IMR-90 (cell line): ENCODE measurements around the gene FCHO1. TPM values are rescaled to one million over a fixed set of nuclear protein-coding genes. Genes with fewer than 3 reads are reported as not detected.

Source experiments
- ATAC-seq: fragments of 200-7000 bp; cut with Tn5 transposase; 2 replicates; pipeline ENCODE4 v1.9.1; 2020; ENCODE audit warnings: low read depth, mild to moderate bottlenecking, moderate library complexity
- BruUV-seq: library from RNA; stranded (reverse); fragments of 400-500 nt; replicated peaks from 2 replicates; lab custom pipeline; 2021; lab: Mats Ljungman, UMichigan
- CTCF ChIA-PET: fragments of 300-600 bp; formaldehyde crosslinking; extraction: SDS; loops from one replicate; lab custom pipeline; 2021; ENCODE audit warnings: antibody characterized with exemption; lab: Yijun Ruan, JAX
- POLR2A ChIA-PET: fragments of 300-600 bp; sonication (Branson Sonifier 250); formaldehyde crosslinking; loops from one replicate; lab custom pipeline; 2022; ENCODE audit warnings: antibody characterized with exemption; ENCODE audit not compliant: unreplicated experiment; lab: Charles Lee
- DNase-seq: peaks from one replicate; pipeline ENCODE4 v3.0.0; 2013
- H2AFZ ChIP-seq: replicated peaks from 2 replicates; pipeline ENCODE3; 2013; ENCODE audit warnings: low read length, mild to moderate bottlenecking; ENCODE audit not compliant: poor library complexity
- H2AK5ac ChIP-seq: 2 replicates; pipeline ENCODE4 v1.6.1; 2013; ENCODE audit warnings: low read depth, low read length, inconsistent platforms
- H2AK9ac ChIP-seq: replicated peaks from 2 replicates; pipeline ENCODE3; 2013; ENCODE audit warnings: mild to moderate bottlenecking, low read depth, low read length, moderate library complexity; ENCODE audit not compliant: poor library complexity
- H2BK120ac ChIP-seq: 2 replicates; pipeline ENCODE4 v1.6.1; 2013; ENCODE audit warnings: low read depth, low read length, inconsistent platforms
- H2BK15ac ChIP-seq: 3 replicates; pipeline ENCODE4 v1.6.1; 2013; ENCODE audit warnings: low read depth, low read length, inconsistent platforms
- H2BK20ac ChIP-seq: 2 replicates; pipeline ENCODE4 v1.6.1; 2013; ENCODE audit warnings: low read depth, mild to moderate bottlenecking, inconsistent platforms, low read length, moderate library complexity
- H2BK5ac ChIP-seq: 2 replicates; pipeline ENCODE4 v1.6.1; 2013; ENCODE audit warnings: mild to moderate bottlenecking, low read depth, low read length, inconsistent platforms; ENCODE audit not compliant: poor library complexity, severe bottlenecking
- H3K14ac ChIP-seq: replicated peaks from 2 replicates; pipeline ENCODE4 v1.6.1; 2013; ENCODE audit warnings: low read depth, low read length, inconsistent platforms
- H3K18ac ChIP-seq: 2 replicates; pipeline ENCODE4 v1.6.1; 2013; ENCODE audit warnings: low read depth, low read length, control low read depth
- H3K23ac ChIP-seq: 2 replicates; pipeline ENCODE4 v1.6.1; 2013; ENCODE audit warnings: low read depth, low read length, inconsistent platforms
- H3K27ac ChIP-seq: 2 replicates; pipeline ENCODE4 v1.5.1; 2013; ENCODE audit warnings: mild to moderate bottlenecking, control low read depth, low read length; ENCODE audit not compliant: insufficient read depth
- H3K27me3 ChIP-seq: 2 replicates; pipeline ENCODE4 v1.6.1; 2013; ENCODE audit warnings: low read length; ENCODE audit not compliant: control insufficient read depth, insufficient read depth
- H3K36me3 ChIP-seq: 2 replicates; pipeline ENCODE4 v1.6.1; 2013; ENCODE audit warnings: low read length, mixed read lengths; ENCODE audit not compliant: control insufficient read depth, insufficient read depth
- H3K4ac ChIP-seq: 2 replicates; pipeline ENCODE4 v1.6.1; 2013; ENCODE audit warnings: low read depth, low read length, inconsistent platforms
- H3K4me1 ChIP-seq: 2 replicates; pipeline ENCODE4 v1.6.1; 2013; ENCODE audit warnings: low read length, mixed read lengths; ENCODE audit not compliant: control insufficient read depth, insufficient read depth
- H3K4me2 ChIP-seq: 2 replicates; pipeline ENCODE4 v1.6.1; 2013; ENCODE audit warnings: low read depth, mild to moderate bottlenecking, control low read depth, low read length, moderate library complexity
- H3K4me3 ChIP-seq: 2 replicates; pipeline ENCODE4 v1.5.1; 2013; ENCODE audit warnings: low read depth, mild to moderate bottlenecking, control low read depth, low read length, moderate library complexity; ENCODE audit not compliant: insufficient read depth
- H3K56ac ChIP-seq: 2 replicates; pipeline ENCODE4 v1.6.1; 2013; ENCODE audit warnings: low read length, inconsistent platforms; ENCODE audit not compliant: insufficient read depth; ENCODE audit errors: extremely low read depth
- H3K79me1 ChIP-seq, 2 experiments: 2 replicates each; pipeline ENCODE4 v1.6.1; 2013; ENCODE audit warnings: low read length in 2 of 2, inconsistent platforms in 1 of 2, low read depth in 1 of 2
- H3K9ac ChIP-seq: 2 replicates; pipeline ENCODE4 v1.6.1; 2013; ENCODE audit warnings: low read depth, low read length, control low read depth
- H3K9me1 ChIP-seq: 2 replicates; pipeline ENCODE4 v1.6.1; 2013; ENCODE audit warnings: low read length, inconsistent platforms; ENCODE audit not compliant: insufficient read depth
- H3K9me3 ChIP-seq: 2 replicates; pipeline ENCODE4 v1.6.1; 2013; ENCODE audit warnings: low read length; ENCODE audit not compliant: control insufficient read depth, insufficient read depth
- H4K20me1 ChIP-seq: 2 replicates; pipeline ENCODE4 v1.6.1; 2013; ENCODE audit warnings: low read length, inconsistent platforms; ENCODE audit not compliant: insufficient read depth
- H4K5ac ChIP-seq: 2 replicates; pipeline ENCODE4 v1.6.1; 2013; ENCODE audit warnings: mild to moderate bottlenecking, low read depth, low read length, control low read depth
- H4K8ac ChIP-seq, 2 experiments: 2 replicates each; pipeline ENCODE4 v1.6.1; 2013; ENCODE audit warnings: low read depth in 2 of 2, low read length in 2 of 2, control low read depth in 1 of 2, inconsistent platforms in 1 of 2
- H4K91ac ChIP-seq: 2 replicates; pipeline ENCODE4 v1.6.1; 2013; ENCODE audit warnings: low read depth, low read length, inconsistent platforms; ENCODE audit not compliant: insufficient read depth
- BHLHE40 ChIP-seq: fragments of 150-350 bp; IDR thresholded peaks from 2 replicates; pipeline ENCODE4 v1.6.1; 2016; ENCODE audit warnings: mild to moderate bottlenecking, low read depth, low read length
- CEBPB ChIP-seq: IDR thresholded peaks from 2 replicates; pipeline ENCODE4 v1.6.1; 2012; ENCODE audit warnings: low read depth, low read length, improper control_type of control experiment
- CHD1 ChIP-seq: IDR thresholded peaks from 2 replicates; pipeline ENCODE4 v1.6.1; 2012; ENCODE audit warnings: low read depth, low read length, improper control_type of control experiment
- CTCF ChIP-seq: conservative IDR thresholded peaks from 2 replicates; pipeline ENCODE4 v1.5.1; 2012; ENCODE audit warnings: mild to moderate bottlenecking, low read depth, low read length, improper control_type of control experiment
- ELK1 ChIP-seq: fragments of 150-350 bp; IDR thresholded peaks from 2 replicates; pipeline ENCODE4 v1.6.1; 2016; ENCODE audit warnings: low read depth, mild to moderate bottlenecking, low read length, moderate library complexity, borderline replicate concordance
- MAFK ChIP-seq: IDR thresholded peaks from 2 replicates; pipeline ENCODE4 v1.6.1; 2012; ENCODE audit warnings: low read depth, low read length, improper control_type of control experiment
- MAZ ChIP-seq: IDR thresholded peaks from 2 replicates; pipeline ENCODE4 v1.6.1; 2012; ENCODE audit warnings: low read depth, mild to moderate bottlenecking, low read length, improper control_type of control experiment, moderate library complexity, borderline replicate concordance
- MXI1 ChIP-seq: IDR thresholded peaks from 2 replicates; pipeline ENCODE4 v1.6.1; 2012; ENCODE audit warnings: low read depth, mild to moderate bottlenecking, low read length, moderate library complexity, borderline replicate concordance
- NFE2L2 ChIP-seq: fragments of 150-350 bp; IDR thresholded peaks from 2 replicates; pipeline ENCODE4 v1.6.1; 2016; ENCODE audit warnings: low read depth, mild to moderate bottlenecking, low read length
- POLR2A ChIP-seq: IDR thresholded peaks from 2 replicates; pipeline ENCODE4 v1.6.1; 2012; ENCODE audit warnings: mild to moderate bottlenecking, low read depth, low read length
- RAD21 ChIP-seq: IDR thresholded peaks from 2 replicates; pipeline ENCODE4 v1.6.1; 2012; ENCODE audit warnings: low read length, improper control_type of control experiment
- RCOR1 ChIP-seq: IDR thresholded peaks from 2 replicates; pipeline ENCODE4 v1.6.1; 2012; ENCODE audit warnings: mild to moderate bottlenecking, low read length, improper control_type of control experiment; ENCODE audit not compliant: insufficient replicate concordance
- RFX5 ChIP-seq: IDR thresholded peaks from 2 replicates; pipeline ENCODE4 v1.8.0; 2012; ENCODE audit warnings: low read depth, mild to moderate bottlenecking, low read length, moderate library complexity
- SMC3 ChIP-seq: fragments of 150-350 bp; IDR thresholded peaks from 2 replicates; pipeline ENCODE4 v1.6.1; 2016; ENCODE audit warnings: low read depth, mild to moderate bottlenecking, antibody characterized with exemption, low read length, moderate library complexity
- USF2 ChIP-seq: fragments of 150-350 bp; IDR thresholded peaks from 2 replicates; pipeline ENCODE4 v1.6.1; 2017; ENCODE audit warnings: mild to moderate bottlenecking, antibody characterized with exemption, low read length, low read depth
- WGBS, 2 experiments: methylation state at CpG; one replicate each; pipeline versions ENCODE4 v1.1.5 to v1.1.7; 2013; ENCODE audit warnings: missing lambda C conversion rate in 2 of 2; ENCODE audit not compliant: insufficient read length in 1 of 2; ENCODE audit errors: extremely low coverage in 2 of 2; 5-methylcytosine and 5-hydroxymethylcytosine counted together
- dilution Hi-C: fragments of 300-500 bp; cut with HindIII; formaldehyde crosslinking; loops from one replicate; pipeline ENCODE4 v1.14.3; 2018; ENCODE audit warnings: low sequenced_read_pairs; ENCODE audit not compliant: unreplicated experiment
- in situ Hi-C: fragments of 300-500 bp; cut with MboI; formaldehyde crosslinking; loops from 3 replicates; pipeline ENCODE4 v1.14.3; 2019; ENCODE audit warnings: low sequenced_read_pairs, inconsistent platforms, mixed read lengths
- intact Hi-C: fragments of 100-400 bp; cut with micrococcal nuclease; formaldehyde crosslinking; loops from 2 replicates; pipeline ENCODE4 v1.10.0; 2022
- polyA plus RNA-seq, 3 experiments: library from polyadenylated mRNA; depleted of rRNA; stranded (reverse); fragments of >200 nt; gene quantifications; 2 replicates each; pipeline ENCODE4 v1.2.3, GENCODE V29; 2012; ENCODE audit warnings: low replicate concordance in 1 of 3
- total RNA-seq: library from RNA; depleted of rRNA; stranded (reverse); fragments of >200 nt; gene quantifications from 2 replicates; pipeline ENCODE4 v1.2.3, GENCODE V29; 2012

FCHO1 gene
- total and polyA plus RNA-seq, 2 of the 4 experiments (the other 2 are of a cell fraction) = 0.18 to 1.0 TPM

- Histone ChIP-seq H3K36me3 (no peaks in the 10 kb centered on the region), H2BK5ac (no peak overlapping the region), H2BK15ac (no peak overlapping the region), H3K18ac (no peak overlapping the region), H3K23ac (no peak overlapping the region), H2AK9ac (no peak overlapping the region), H2BK120ac (no peak overlapping the region), H3K79me1 (no peaks in the 10 kb centered on the region), H3K56ac (no peak overlapping the region), H2BK20ac (no peak overlapping the region), H3K9ac (no peak overlapping the region), H3K27ac (no peak overlapping the region), H2AK5ac (no peak overlapping the region), H3K4me3 (no peak overlapping the region), H3K4me1 (no peaks in the 10 kb centered on the region), H3K14ac (no peak overlapping the region), H4K91ac (no peak overlapping the region), H2AFZ (no peak overlapping the region), H3K4ac (no peak overlapping the region), H3K27me3 (peaks cover 10% of the 10 kb centered on the region; the same call in 1 of the 2 replicates), H3K4me2 (no peak overlapping the region), H3K9me1 (no peaks in the 10 kb centered on the region), H4K8ac (no peak overlapping the region), H4K20me1 (no peaks in the 10 kb centered on the region), H4K5ac (no peak overlapping the region), H3K9me3 (no peaks in the 10 kb centered on the region)
- in situ Hi-C loops (no loop called here), intact Hi-C loops (no loop called here), dilution Hi-C loops (no loop called here)
- POLR2A ChIA-PET = no interaction called here
- no peak for DNase-seq
- TF ChIP-seq RFX5 (no peak), NFE2L2 (no peak), CTCF (no peak), SMC3 (no peak), CHD1 (no peak), BHLHE40 (no peak), USF2 (no peak), RAD21 (no peak), RCOR1 (no peak), MXI1 (no peak), CEBPB (no peak), POLR2A (no peak), MAZ (no peak), MAFK (no peak), ELK1 (no peak)
- BruUV-seq = no TSS peak
- no peak for ATAC-seq
- CTCF ChIA-PET = no interaction called here
- no CpG with 5 or more reads among the region's 5 CpGs for WGBS, 2 experiments
Observed at GRCh38 chr19:17754634-17755442, 3.6 kb downstream of the FCHO1 start.
